ENCODE results near the gene TSPAN15. TPM values are rescaled to one million over a fixed set of nuclear protein-coding genes. Genes with fewer than 3 reads are reported as not detected.

The TSPAN15 gene
- polyA plus RNA-seq, 4 donors, result 43.2 to 72.1 (median 47.7) TPM

DNA sequence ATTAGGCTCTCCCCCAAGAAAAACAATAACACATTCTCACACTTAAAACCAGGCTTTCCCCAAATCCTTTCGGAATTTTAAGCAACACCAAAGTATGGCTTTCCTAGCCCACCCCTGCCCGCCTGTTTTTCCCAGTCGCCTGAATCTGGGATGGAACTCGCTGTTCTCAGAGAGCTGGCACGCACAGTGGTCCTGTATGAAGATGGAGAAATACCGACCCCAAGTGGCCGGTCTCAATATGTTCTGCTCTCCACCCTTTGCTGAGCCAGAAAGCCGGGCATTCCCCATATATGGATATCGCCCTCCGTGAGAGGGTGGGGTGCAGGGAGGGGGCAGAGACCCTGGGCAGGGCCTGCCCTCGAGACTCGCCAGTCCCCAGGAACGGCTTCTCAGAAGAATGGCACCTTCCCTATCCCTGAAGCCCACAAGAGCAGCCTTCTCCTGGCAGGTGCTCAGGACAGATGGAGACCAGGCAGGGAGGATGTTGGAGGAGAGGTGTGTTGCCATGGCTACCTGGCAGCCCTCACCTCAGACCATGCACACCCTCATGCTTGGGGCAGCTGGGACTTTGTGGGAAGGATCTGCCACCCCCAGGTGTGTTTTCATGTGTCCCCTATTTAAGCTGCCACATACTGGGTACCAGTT is 37.9 kb upstream of the TSPAN15 start:
- Histone ChIP-seq H3K4me1 (ENCODE audit: control insufficient read depth in 3 of 3, insufficient read depth in 2 of 3, low read depth in 1 of 3, low read length in 2 of 3) (peaks cover 0 to 18% (median 4%) of the 10 kb centered on the region in 3 donors), H3K4me3 (ENCODE audit: low read depth in 1 of 3, low read length in 3 of 3) (no peak overlapping the region), H3K9me3 (ENCODE audit: control insufficient read depth in 2 of 2, insufficient read depth in 1 of 2, low read depth in 1 of 2, low read length in 1 of 2) (no peaks in the 10 kb centered on the region), H3K36me3 (ENCODE audit: control insufficient read depth in 3 of 3, insufficient read depth in 2 of 3, low read depth in 1 of 3, low read length in 3 of 3) (no peaks in the 10 kb centered on the region), H3K27me3 (ENCODE audit: control insufficient read depth in 3 of 3, insufficient read depth in 3 of 3, low read length in 3 of 3) (no peaks in the 10 kb centered on the region), H3K27ac (ENCODE audit: low read depth in 1 of 3, low read length in 2 of 3) (no peak overlapping the region)
- FAIRE-seq (no peak), DNase-seq (peak in 1 of 2 donors; percentile 64)
- WGBS, 3 donors, result 13 to 50% (median 36%) methylated on average over 12 to 13 of the region's 13 CpGs

DNA sequence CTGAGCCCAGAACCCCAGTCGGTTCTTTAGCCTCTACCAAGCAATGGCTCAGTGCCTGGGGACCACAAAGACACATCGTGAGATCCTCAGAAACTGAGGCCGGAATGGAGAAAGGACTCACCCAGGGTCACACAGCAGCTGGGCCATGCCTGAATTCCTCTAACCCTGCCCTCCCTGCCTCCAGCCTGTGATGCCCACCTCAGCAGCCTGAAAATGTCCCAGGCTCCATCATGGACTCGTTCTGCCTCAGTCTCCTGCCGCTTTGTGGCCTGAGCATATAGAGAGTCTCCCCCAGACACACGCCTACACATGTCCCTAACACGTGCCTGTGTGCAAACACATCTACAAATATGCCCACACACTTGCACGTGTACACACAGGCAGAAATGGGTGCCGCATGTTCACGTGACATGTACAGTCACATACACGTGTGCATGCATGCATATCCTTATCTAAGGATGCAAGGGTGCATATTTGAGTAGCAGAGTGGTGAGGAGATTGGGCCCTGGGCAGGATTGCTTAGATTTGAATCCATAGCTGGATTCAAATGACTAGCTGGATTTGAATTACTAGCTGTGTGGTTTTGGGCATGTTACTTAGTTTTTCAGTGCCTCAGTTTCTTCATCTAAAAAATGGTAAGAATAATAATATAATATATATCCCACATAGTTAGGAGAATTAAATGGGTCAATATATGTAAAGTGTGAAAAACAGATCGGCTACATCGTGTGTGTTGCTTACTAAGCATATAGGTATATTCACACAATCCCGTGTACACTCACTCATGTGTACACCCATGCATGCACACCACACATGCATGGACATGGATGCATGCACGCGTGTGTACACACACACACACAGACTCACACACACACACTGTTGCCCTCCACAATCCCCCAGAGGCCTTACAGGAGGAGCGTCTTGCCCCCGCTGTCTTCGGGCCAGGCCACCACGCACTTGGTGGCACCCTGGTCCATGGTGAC is 36.9 kb upstream of the TSPAN15 start:
- Histone ChIP-seq H3K4me3 (ENCODE audit: low read depth in 1 of 3, low read length in 3 of 3) (peak overlapping the region in 1 of 3 donors; percentile 4), H3K27me3 (ENCODE audit: control insufficient read depth in 3 of 3, insufficient read depth in 3 of 3, low read length in 3 of 3) (no peaks in the 10 kb centered on the region), H3K36me3 (ENCODE audit: control insufficient read depth in 3 of 3, insufficient read depth in 2 of 3, low read depth in 1 of 3, low read length in 3 of 3) (no peaks in the 10 kb centered on the region), H3K9me3 (ENCODE audit: control insufficient read depth in 2 of 2, insufficient read depth in 1 of 2, low read depth in 1 of 2, low read length in 1 of 2) (no peaks in the 10 kb centered on the region), H3K27ac (ENCODE audit: low read depth in 1 of 3, low read length in 2 of 3) (no peak overlapping the region), H3K4me1 (ENCODE audit: control insufficient read depth in 3 of 3, insufficient read depth in 2 of 3, low read depth in 1 of 3, low read length in 2 of 3) (peaks cover 0 to 20% (median 6%) of the 10 kb centered on the region in 3 donors)
- FAIRE-seq (no peak), DNase-seq (no peak)
- WGBS, 3 donors, result 90 to 91% (median 91%) methylated on average over 20 of the region's 20 CpGs

DNA sequence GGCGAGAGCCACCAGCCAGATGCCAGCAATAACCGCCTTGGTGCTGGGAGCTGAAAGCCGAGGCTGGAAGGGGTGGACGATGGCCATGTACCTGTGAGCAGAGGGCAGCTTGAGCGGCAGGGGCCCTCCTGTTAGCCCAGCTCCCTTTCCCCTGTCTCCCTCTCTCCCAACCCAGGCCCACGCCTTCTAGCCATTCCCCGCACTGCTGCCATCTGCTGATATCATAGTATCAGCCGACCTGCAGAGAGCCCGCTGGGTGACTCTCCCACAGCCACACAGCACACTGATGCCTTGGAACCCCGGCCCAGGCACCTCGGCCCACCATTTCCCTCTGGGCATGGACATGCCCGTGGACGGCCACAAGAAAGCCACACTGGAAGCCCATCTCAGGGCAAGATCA is 36.2 kb upstream of the TSPAN15 start:
- DNase-seq (no peak), FAIRE-seq (no peak)
- Histone ChIP-seq H3K27me3 (ENCODE audit: control insufficient read depth in 3 of 3, insufficient read depth in 3 of 3, low read length in 3 of 3) (no peaks in the 10 kb centered on the region), H3K4me1 (ENCODE audit: control insufficient read depth in 3 of 3, insufficient read depth in 2 of 3, low read depth in 1 of 3, low read length in 2 of 3) (peaks cover 0 to 26% (median 6%) of the 10 kb centered on the region in 3 donors), H3K36me3 (ENCODE audit: control insufficient read depth in 3 of 3, insufficient read depth in 2 of 3, low read depth in 1 of 3, low read length in 3 of 3) (no peaks in the 10 kb centered on the region), H3K9me3 (ENCODE audit: control insufficient read depth in 2 of 2, insufficient read depth in 1 of 2, low read depth in 1 of 2, low read length in 1 of 2) (no peaks in the 10 kb centered on the region), H3K27ac (ENCODE audit: low read depth in 1 of 3, low read length in 2 of 3) (no peak overlapping the region), H3K4me3 (ENCODE audit: low read depth in 1 of 3, low read length in 3 of 3) (peak overlapping the region in 1 of 3 donors; percentile 4)
- 77 to 85% (median 84%) methylated on average over 11 to 13 of the region's 13 CpGs for WGBS, 3 donors

DNA sequence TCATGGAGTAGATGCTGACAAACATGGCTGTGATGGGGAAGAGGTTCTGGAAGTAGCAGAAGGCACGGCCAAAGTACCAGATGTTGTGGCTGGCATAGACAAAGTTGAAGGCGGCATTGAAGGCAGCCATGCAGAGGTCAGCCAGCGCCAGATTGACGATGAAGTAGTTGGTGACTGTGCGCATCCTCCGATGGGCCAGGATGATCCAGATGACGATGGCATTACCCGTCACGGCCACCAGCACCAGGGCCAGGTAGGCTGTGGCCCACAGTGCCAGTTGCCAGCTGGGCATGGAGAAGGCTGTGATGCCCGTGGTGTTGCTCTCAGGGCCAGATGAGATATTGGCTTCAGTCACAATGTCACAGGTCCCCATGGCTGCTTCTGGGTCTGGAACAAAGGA is 35.3 kb upstream of the TSPAN15 start:
- Histone ChIP-seq H3K27me3 (ENCODE audit: control insufficient read depth in 3 of 3, insufficient read depth in 3 of 3, low read length in 3 of 3) (no peaks in the 10 kb centered on the region), H3K27ac (ENCODE audit: low read depth in 1 of 3, low read length in 2 of 3) (peak overlapping the region in 1 of 3 donors; percentile 18), H3K4me3 (ENCODE audit: low read depth in 1 of 3, low read length in 3 of 3) (peak overlapping the region in 1 of 3 donors; percentile 4), H3K4me1 (ENCODE audit: control insufficient read depth in 3 of 3, insufficient read depth in 2 of 3, low read depth in 1 of 3, low read length in 2 of 3) (peaks cover 0 to 26% (median 6%) of the 10 kb centered on the region in 3 donors), H3K9me3 (ENCODE audit: control insufficient read depth in 2 of 2, insufficient read depth in 1 of 2, low read depth in 1 of 2, low read length in 1 of 2) (no peaks in the 10 kb centered on the region), H3K36me3 (ENCODE audit: control insufficient read depth in 3 of 3, insufficient read depth in 2 of 3, low read depth in 1 of 3, low read length in 3 of 3) (no peaks in the 10 kb centered on the region)
- FAIRE-seq (no peak), DNase-seq (no peak)
- WGBS, 3 donors, result 91 to 95% (median 92%) methylated on average over 10 of the region's 10 CpGs

DNA sequence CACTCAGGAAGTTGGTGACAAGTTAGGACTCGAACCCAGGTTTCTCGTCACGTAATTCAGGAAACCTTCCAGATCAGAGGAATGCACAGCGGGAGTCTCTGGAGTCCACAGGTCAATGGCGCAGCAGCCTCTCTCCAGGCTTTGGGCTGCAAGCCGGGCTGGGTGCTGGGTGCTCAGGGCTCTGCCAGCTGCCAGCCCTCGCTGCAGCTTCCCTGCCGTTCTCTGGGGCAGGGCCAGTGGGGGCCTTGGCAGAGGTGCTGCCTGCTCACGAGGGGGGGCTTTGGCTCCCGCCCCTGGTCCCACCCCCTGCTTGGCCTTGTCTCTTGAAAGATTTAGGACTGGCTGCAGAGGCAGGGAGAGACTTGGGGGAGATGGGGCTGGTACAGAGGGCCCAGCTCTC is 34.6 kb upstream of the TSPAN15 start, which contains the start of gene TACR2:
TSS of gene TACR2 (minus strand) at position 224 of the 400 bp plus-strand sequence. CDS start 595 bp downstream, outside the sequence.
- H3K4me1 ChIP-seq (ENCODE audit: control insufficient read depth in 3 of 3, insufficient read depth in 2 of 3, low read depth in 1 of 3, low read length in 2 of 3), result peaks cover 0 to 26% (median 6%) of the 10 kb centered on the region in 3 donors
- H3K36me3 ChIP-seq (ENCODE audit: control insufficient read depth in 3 of 3, insufficient read depth in 2 of 3, low read depth in 1 of 3, low read length in 3 of 3), result no peaks in the 10 kb centered on the region
- no peak for DNase-seq
- no peak for FAIRE-seq
- H3K27me3 ChIP-seq (ENCODE audit: control insufficient read depth in 3 of 3, insufficient read depth in 3 of 3, low read length in 3 of 3), result no peaks in the 10 kb centered on the region
- peak within 1 kb of the TSS in 1 of 3 donors; percentile 4 for H3K4me3 ChIP-seq (ENCODE audit: low read depth in 1 of 3, low read length in 3 of 3)
- H3K9me3 ChIP-seq (ENCODE audit: control insufficient read depth in 2 of 2, insufficient read depth in 1 of 2, low read depth in 1 of 2, low read length in 1 of 2), result no peaks in the 10 kb centered on the region
- 23 to 67% (median 43%) methylated on average over 9 to 10 of the region's 10 CpGs for WGBS, 3 donors
- H3K27ac ChIP-seq (ENCODE audit: low read depth in 1 of 3, low read length in 2 of 3), result peak within 1 kb of the TSS; percentile 0 to 46 (median 5)

DNA sequence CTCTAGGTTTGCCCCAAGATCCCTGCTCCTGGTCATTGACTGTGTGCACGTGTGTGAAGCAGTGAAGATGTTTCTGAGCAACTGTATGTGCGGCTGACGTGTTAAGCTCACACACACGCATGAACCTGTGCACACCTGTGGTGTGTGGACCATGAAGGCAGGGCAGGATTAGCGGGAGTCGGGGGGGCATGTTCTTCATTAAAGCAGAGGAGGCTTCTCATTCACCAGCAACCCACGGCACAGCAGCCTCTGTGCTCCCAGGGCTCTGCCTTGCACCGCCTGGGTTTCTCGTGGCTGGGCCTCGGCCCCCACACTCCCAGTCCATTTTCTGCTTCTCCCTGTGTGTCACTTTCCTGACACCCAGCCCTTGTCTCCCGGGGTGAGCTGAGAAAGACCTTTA is 33.7 kb upstream of the TSPAN15 start:
- H3K9me3 ChIP-seq (ENCODE audit: control insufficient read depth in 2 of 2, insufficient read depth in 1 of 2, low read depth in 1 of 2, low read length in 1 of 2), result no peaks in the 10 kb centered on the region
- H3K27ac ChIP-seq (ENCODE audit: low read depth in 1 of 3, low read length in 2 of 3), result peak overlapping the region; percentile 0 to 46 (median 5)
- no peaks in the 10 kb centered on the region for H3K36me3 ChIP-seq (ENCODE audit: control insufficient read depth in 3 of 3, insufficient read depth in 2 of 3, low read depth in 1 of 3, low read length in 3 of 3)
- no peak for FAIRE-seq
- 66 to 83% (median 67%) methylated on average over 11 of the region's 11 CpGs for WGBS, 3 donors
- no peak overlapping the region for H3K4me3 ChIP-seq (ENCODE audit: low read depth in 1 of 3, low read length in 3 of 3)
- H3K4me1 ChIP-seq (ENCODE audit: control insufficient read depth in 3 of 3, insufficient read depth in 2 of 3, low read depth in 1 of 3, low read length in 2 of 3), result peaks cover 0 to 28% (median 6%) of the 10 kb centered on the region in 3 donors
- no peak for DNase-seq
- H3K27me3 ChIP-seq (ENCODE audit: control insufficient read depth in 3 of 3, insufficient read depth in 3 of 3, low read length in 3 of 3), result no peaks in the 10 kb centered on the region

DNA sequence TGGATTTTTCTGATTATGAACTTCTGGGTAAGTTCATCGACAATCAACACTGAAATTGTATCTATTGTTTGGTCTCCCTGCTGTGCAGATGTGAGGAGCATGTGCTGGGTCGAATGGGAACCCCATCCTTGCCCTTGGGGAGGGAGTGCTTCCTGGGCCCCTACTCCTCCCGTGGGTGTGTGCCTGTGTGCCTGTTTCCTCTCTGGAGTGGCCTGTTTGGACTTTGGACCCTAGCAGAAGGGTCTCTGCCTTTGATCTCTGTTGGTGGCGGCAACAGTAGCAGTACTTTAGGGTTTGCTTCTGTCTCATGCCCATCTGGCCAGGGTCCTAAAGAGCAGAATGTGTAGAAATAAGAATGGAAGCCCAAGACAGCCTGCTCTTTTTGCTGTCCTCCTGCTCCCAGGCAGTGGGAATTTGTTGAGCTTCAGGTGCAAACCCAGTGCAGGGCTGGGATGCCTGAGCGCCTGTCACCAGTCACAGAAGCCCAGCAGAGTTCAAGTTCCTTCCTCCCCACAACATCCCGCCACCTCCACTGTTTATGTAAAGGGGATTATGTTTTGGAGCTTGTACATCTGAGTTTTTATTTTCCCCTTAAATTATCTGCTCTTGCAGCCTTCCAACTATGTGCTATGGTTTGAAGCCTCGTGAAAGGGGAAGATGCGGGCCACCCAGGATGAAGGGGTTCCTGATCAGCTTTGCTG is 33.1 kb upstream of the TSPAN15 start:
- FAIRE-seq (no peak), DNase-seq (peak; percentile 72 to 77)
- Histone ChIP-seq H3K4me1 (ENCODE audit: control insufficient read depth in 3 of 3, insufficient read depth in 2 of 3, low read depth in 1 of 3, low read length in 2 of 3) (peaks cover 0 to 28% (median 6%) of the 10 kb centered on the region in 3 donors), H3K27me3 (ENCODE audit: control insufficient read depth in 3 of 3, insufficient read depth in 3 of 3, low read length in 3 of 3) (no peaks in the 10 kb centered on the region), H3K4me3 (ENCODE audit: low read depth in 1 of 3, low read length in 3 of 3) (no peak overlapping the region), H3K27ac (ENCODE audit: low read depth in 1 of 3, low read length in 2 of 3) (peak overlapping the region in 2 of 3 donors; percentile 24 to 46), H3K9me3 (ENCODE audit: control insufficient read depth in 2 of 2, insufficient read depth in 1 of 2, low read depth in 1 of 2, low read length in 1 of 2) (no peaks in the 10 kb centered on the region), H3K36me3 (ENCODE audit: control insufficient read depth in 3 of 3, insufficient read depth in 2 of 3, low read depth in 1 of 3, low read length in 3 of 3) (no peaks in the 10 kb centered on the region)
- WGBS, 3 donors, result 36 to 53% (median 52%) methylated on average over 8 of the region's 8 CpGs
